HuH-7.5 (cell line): ENCODE measurements around the gene NCOR2.
A peak's percentile ranks its signal among the peaks of the same experiment; 100 is the strongest.

Source experiments
- DNase-seq: peaks from one replicate; pipeline ENCODE4 v3.0.0; 2011; ENCODE audit warnings: low spot score

NCOR2 gene

DNA sequence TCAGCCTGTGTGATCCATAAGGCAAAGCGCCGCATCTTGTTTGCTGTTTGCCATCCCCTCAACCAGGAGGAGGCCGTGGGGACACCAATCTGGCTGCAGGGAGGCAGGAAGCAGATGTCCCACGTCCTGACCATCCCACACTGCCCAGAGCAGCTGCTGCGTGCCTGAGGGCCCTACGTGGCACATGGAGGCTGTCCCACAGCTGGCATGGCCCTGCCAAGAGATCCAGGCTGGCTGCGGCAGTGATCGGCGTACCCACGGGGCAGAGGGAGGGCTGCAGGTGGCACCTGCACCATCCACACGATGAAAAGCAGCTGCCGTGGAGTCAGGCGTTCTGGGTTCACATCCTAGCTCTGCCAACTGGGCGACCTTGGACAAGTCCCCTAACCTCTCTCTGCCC, 42.0 kb downstream of the NCOR2 start:
- no peak for DNase-seq

DNA sequence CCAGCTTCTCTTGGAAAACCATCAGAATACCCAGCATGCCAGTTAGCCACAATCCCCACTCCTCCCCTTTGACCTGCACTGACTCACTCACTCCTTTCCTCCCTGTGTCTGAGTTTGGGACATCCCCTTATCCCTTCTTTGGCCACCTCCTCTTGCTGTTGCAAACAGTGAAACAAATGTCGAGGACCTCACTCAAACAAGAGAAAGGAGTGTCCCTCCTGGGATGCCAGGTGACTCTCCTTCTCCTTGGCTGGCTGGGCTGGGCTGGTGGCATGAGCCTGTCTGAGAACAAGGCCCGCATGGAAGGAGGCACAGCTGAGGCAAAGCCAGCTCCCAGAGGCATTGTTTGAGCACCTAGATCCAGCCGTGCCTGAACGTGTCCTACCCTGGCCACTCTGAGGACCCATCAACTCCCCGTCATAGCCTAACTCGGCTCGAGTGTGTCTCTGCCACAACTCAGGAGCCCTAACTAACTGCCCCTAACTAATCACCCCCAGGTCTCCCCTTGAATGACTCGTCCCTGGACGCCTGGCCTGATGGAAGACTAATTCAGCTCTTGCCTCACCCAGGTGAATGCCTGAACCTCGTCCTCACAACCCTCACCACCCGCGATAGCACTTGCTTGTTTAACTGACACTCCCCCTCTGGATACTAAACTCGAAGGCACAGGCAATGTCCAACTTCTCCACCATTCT, 43.0 kb downstream of the NCOR2 start:
- no peak for DNase-seq

DNA sequence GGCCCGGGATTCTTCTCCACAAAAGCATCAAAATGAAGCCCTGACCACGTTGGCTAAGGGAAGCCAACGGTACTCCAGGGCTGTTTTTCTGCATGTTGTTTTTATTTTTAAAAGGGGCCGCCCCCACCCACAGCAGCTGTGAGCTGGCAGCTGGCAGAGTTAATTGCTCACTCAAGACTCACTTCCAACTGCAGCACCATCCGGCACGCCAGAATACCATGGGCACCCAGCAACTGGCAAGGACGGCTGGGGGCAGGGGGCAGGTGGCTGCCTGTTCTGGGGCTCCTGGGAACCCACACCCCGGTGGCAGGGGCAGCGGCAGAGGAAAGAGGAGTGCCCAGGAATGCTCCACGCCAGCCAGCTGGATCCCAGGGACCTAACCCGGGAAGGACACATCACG, 44.3 kb downstream of the NCOR2 start:
- no peak for DNase-seq

DNA sequence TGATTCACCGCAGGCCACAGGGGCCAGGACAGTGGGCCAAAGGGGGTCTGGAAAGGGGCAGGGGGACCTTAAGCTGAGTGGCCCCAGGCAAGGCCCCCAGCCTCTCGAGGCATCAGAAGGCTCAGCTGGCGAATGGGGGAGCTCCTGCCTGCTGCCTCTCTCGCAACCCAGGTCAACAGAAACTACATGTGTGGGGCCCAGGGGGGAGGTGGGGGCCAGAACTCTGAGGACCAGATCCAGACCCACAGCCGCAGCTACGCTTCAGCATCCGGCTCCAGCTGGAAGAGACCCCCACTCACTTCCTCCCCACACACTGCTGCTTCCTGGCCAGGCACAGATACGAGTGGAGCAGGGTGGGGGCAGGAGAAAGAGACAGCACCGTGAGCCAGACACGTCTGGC, 46.5 kb downstream of the NCOR2 start:
- no peak for DNase-seq

DNA sequence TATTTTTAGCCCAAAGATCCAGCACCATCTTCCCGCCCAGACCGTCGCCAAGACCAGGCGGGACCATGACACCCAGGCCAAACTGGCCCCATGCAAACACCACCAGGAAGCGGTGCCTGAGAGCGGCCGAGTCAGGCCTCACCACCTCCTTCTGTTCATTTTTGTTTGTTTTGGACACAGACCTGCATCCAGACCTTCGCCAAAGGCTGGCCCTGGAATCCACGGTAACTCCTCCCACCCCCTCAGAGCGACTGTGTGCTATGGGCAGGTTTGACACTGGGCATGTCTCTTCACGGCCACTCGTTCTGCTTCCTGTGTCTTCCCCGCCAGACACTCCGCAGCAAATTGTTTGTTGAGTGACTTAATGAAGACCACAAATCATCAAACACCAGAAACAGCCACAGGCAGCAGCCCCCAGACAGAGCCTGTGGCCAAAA, 47.1 kb downstream of the NCOR2 start:
- no peak for DNase-seq

DNA sequence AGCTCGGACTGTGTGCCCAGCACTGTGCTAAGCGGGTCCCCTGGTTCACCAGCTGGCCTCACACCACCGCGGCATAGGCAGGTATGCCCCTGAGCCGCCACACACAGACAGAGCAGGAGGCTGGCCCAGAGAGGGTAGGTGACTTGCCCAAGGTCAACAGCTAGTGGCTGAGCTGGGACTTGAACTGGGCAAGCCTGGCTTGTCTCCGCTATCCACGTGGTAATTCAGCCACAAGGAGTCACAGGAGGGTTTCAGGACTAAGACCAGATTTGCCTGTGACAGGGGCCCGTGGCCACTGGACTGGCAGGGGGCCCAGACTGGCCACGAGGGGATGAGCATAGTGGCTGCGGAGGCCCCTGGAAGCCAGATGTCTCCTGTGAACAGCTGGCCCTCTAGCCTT, 47.7 kb downstream of the NCOR2 start:
- DNase-seq = no peak

DNA sequence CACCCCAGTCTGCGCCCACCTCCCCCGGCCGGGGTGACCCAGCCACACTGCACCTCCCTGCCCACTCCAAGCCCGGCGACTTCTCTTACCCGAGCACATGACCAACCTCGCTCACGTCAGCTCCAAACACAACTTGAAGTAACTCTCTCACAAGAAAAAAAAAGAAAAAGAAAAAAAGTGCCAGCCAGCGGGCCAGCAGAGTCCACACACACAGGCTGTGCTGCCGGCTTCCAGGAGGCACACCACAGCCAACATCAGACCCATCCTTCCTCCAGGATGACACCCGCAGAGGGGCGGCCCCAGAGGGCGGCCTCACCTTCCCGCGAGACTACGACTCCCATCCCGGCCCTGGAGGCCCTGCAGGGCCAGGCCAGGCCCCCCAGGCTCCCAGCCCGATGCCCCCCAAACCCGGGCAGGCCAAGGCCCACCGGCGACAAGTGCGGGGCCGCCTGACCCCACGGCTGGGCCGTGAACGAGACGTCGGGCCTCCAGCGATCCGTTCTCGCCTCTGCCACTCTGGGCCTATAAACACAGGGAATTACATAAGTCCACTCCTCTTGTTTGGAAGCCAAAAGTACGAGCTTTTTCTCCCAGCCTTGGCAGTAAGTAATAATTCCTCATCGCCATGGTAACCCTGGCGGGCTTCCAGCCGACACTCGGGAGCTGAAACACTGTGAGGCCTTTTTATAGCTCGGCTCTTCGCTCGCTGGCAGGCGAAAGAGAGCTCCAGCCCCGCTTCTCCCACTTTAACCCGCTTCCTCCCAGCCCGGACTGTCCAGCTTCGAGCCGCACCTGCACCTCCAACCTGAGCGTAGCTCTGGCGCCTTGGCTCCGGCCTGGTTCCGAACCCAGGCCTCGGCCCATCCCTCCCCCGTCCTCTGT, 49.1 kb downstream of the NCOR2 start:
- peak; percentile 97 for DNase-seq
